OCI-LY3 (cell line): Measurements from ENCODE around the gene LIPE.

ENCODE experiments used
- H2AFZ ChIP-seq: fragments of 200-600, 300-600 bp; shearing (Covaris generic); 2 replicates; pipeline ENCODE4 v1.6.0; 2014; ENCODE audit warnings: antibody characterized with exemption, low read depth, low read length
- H3K27ac ChIP-seq: fragments of 200-600, 300-600 bp; sonication (generic); 2 replicates; pipeline ENCODE4 v1.5.1; 2014; ENCODE audit warnings: mild to moderate bottlenecking, low read length, moderate library complexity, mixed read lengths
- H3K27me3 ChIP-seq: fragments of 200-600, 300-600 bp; sonication (generic); 2 replicates; pipeline ENCODE4 v1.6.1; 2014; ENCODE audit warnings: low read depth, low read length, mixed read lengths
- H3K36me3 ChIP-seq: fragments of 200-600, 300-600 bp; sonication (generic); replicated peaks from 2 replicates; pipeline ENCODE3; 2014; ENCODE audit warnings: low read depth, low read length, mixed read lengths
- H3K4me1 ChIP-seq: fragments of 300-600, 200-600 bp; sonication (generic); 2 replicates; pipeline ENCODE4 v1.6.1; 2014; ENCODE audit warnings: low read length, mixed read lengths
- H3K4me2 ChIP-seq: fragments of 200-600, 300-600 bp; sonication (generic); 2 replicates; pipeline ENCODE4 v1.6.1; 2014; ENCODE audit warnings: low read length, mixed read lengths
- H3K4me3 ChIP-seq: fragments of 300-600, 200-600 bp; sonication (generic); 2 replicates; pipeline ENCODE4 v1.5.1; 2014; ENCODE audit warnings: antibody characterized with exemption, mild to moderate bottlenecking, low read length, moderate library complexity
- H3K79me2 ChIP-seq: fragments of 300-600, 200-600 bp; shearing (Covaris generic); 2 replicates; pipeline ENCODE4 v1.6.1; 2014; ENCODE audit warnings: mild to moderate bottlenecking, low read length, mixed read lengths
- H3K9ac ChIP-seq: fragments of 300-600, 200-600 bp; shearing (Covaris generic); 2 replicates; pipeline ENCODE4 v1.6.0; 2014; ENCODE audit warnings: mild to moderate bottlenecking, low read length, moderate library complexity
- H3K9me3 ChIP-seq: fragments of 200-600, 300-600 bp; shearing (Covaris generic); 2 replicates; pipeline ENCODE4 v1.6.1; 2014; ENCODE audit warnings: low read length, mixed read lengths; ENCODE audit not compliant: insufficient read depth
- H4K20me1 ChIP-seq: fragments of 200-600, 300-600 bp; sonication (generic); 2 replicates; pipeline ENCODE4 v1.6.1; 2016; ENCODE audit warnings: low read length, mixed read lengths; ENCODE audit not compliant: insufficient read depth
- CTCF ChIP-seq: fragments of 200-600, 300-600 bp; sonication (generic); IDR thresholded peaks from 2 replicates; pipeline ENCODE4 v1.5.1; 2014; ENCODE audit warnings: antibody characterized with exemption, low read length, low read depth
- EZH2phosphoT487 ChIP-seq: fragments of 200-600 bp; shearing (Covaris generic); IDR thresholded peaks from 2 replicates; pipeline ENCODE4 v1.6.1; 2018; ENCODE audit warnings: antibody characterized with exemption, mixed run types, low read depth

LIPE gene, protein sequence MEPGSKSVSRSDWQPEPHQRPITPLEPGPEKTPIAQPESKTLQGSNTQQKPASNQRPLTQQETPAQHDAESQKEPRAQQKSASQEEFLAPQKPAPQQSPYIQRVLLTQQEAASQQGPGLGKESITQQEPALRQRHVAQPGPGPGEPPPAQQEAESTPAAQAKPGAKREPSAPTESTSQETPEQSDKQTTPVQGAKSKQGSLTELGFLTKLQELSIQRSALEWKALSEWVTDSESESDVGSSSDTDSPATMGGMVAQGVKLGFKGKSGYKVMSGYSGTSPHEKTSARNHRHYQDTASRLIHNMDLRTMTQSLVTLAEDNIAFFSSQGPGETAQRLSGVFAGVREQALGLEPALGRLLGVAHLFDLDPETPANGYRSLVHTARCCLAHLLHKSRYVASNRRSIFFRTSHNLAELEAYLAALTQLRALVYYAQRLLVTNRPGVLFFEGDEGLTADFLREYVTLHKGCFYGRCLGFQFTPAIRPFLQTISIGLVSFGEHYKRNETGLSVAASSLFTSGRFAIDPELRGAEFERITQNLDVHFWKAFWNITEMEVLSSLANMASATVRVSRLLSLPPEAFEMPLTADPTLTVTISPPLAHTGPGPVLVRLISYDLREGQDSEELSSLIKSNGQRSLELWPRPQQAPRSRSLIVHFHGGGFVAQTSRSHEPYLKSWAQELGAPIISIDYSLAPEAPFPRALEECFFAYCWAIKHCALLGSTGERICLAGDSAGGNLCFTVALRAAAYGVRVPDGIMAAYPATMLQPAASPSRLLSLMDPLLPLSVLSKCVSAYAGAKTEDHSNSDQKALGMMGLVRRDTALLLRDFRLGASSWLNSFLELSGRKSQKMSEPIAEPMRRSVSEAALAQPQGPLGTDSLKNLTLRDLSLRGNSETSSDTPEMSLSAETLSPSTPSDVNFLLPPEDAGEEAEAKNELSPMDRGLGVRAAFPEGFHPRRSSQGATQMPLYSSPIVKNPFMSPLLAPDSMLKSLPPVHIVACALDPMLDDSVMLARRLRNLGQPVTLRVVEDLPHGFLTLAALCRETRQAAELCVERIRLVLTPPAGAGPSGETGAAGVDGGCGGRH

DNA sequence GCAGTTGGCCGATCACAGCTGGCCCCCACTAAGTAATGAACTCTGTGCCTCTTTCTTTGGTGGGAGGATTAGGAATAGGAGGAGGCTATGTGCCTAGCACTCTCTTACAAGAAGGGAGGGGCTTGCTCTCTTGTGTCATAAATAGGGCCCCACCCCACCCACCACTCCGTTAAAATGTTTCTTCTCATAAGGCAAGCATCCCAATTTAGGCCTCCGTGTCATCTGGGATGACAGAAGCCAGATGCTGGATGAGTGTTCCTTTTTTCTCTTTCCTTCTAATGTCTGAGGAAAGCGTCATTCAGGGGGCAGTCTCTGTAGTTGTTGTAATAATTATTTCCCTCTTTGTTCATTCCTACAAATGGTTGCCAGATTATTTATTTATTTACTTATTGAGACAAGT lies at the start of gene LIPE:
Gene LIPE, minus strand, starts transcription at position 76 of the 400 bp plus-strand sequence. CDS start 239 bp downstream, outside the sequence.
- H2AFZ ChIP-seq, result no peak within 1 kb of the TSS
- H3K27me3 ChIP-seq, result no peaks in the 10 kb centered on the region; the same call in 1 of the 2 replicates
- no peak within 1 kb of the TSS for H3K9ac ChIP-seq
- no peak for TF ChIP-seq EZH2phosphoT487
- TF ChIP-seq CTCF, result no peak
- H3K79me2 ChIP-seq, result peaks cover 6% of the 10 kb centered on the region; the same call in 1 of the 2 replicates
- H3K36me3 ChIP-seq, result no peaks in the 10 kb centered on the region
- peaks cover 4% of the 10 kb centered on the region; the same call in 1 of the 2 replicates for H3K4me1 ChIP-seq
- no peak within 1 kb of the TSS for H3K4me3 ChIP-seq
- no peak within 1 kb of the TSS for H3K27ac ChIP-seq
- no peaks in the 10 kb centered on the region for H3K9me3 ChIP-seq
- no peak within 1 kb of the TSS for H3K4me2 ChIP-seq
- H4K20me1 ChIP-seq, result no peaks in the 10 kb centered on the region

GRCh38 chr19:42475366-42475765 lies 48.2 kb upstream of the LIPE start:
- no peak overlapping the region for H3K27ac ChIP-seq
- H3K4me3 ChIP-seq, result no peak overlapping the region
- peaks cover 6% of the 10 kb centered on the region; the same call in 1 of the 2 replicates for H3K27me3 ChIP-seq
- no peak overlapping the region for H3K4me2 ChIP-seq
- no peaks in the 10 kb centered on the region for H3K36me3 ChIP-seq
- no peaks in the 10 kb centered on the region for H3K79me2 ChIP-seq
- no peaks in the 10 kb centered on the region for H3K9me3 ChIP-seq
- H3K4me1 ChIP-seq, result peaks cover 2% of the 10 kb centered on the region; the same call in 1 of the 2 replicates
- no peak overlapping the region for H3K9ac ChIP-seq
- no peak overlapping the region for H2AFZ ChIP-seq
- no peaks in the 10 kb centered on the region for H4K20me1 ChIP-seq
- TF ChIP-seq EZH2phosphoT487 (no peak), CTCF (no peak)

GRCh38 chr19:42474743-42475142 lies 47.6 kb upstream of the LIPE start:
- Histone ChIP-seq H3K9ac (no peak overlapping the region), H2AFZ (no peak overlapping the region), H3K4me2 (no peak overlapping the region), H3K4me3 (no peak overlapping the region), H3K79me2 (no peaks in the 10 kb centered on the region), H3K36me3 (no peaks in the 10 kb centered on the region), H4K20me1 (no peaks in the 10 kb centered on the region), H3K9me3 (no peaks in the 10 kb centered on the region), H3K27me3 (peaks cover 6% of the 10 kb centered on the region; the same call in 1 of the 2 replicates), H3K4me1 (no peaks in the 10 kb centered on the region), H3K27ac (no peak overlapping the region)
- TF ChIP-seq EZH2phosphoT487, result no peak
- no peak for TF ChIP-seq CTCF

DNA sequence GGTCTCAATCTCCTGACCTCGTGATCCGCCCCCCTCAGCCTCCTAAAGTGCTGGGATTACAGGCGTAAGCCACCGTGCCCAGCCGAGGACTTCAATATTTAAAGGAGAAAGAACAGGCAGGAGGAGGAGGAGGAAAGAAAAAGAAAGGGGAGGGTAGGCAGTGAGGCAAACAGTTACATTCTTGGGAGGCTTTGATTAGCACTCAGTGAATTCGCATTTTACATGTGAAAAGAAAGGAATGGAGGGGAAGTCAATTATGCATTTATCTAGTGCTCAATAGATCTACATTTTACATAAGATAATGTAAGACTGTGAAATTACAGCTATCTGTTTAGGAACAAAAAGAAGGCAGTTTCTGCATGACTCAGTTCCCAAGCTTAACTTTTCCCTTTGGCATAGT lies 46.5 kb upstream of the LIPE start:
- Histone ChIP-seq H3K9ac (no peak overlapping the region), H3K27me3 (0 out of 2 replicates have a peak, but pooled peaks cover 3% of the 10 kb centered on the region), H3K36me3 (no peaks in the 10 kb centered on the region), H3K4me1 (no peaks in the 10 kb centered on the region), H4K20me1 (no peaks in the 10 kb centered on the region), H2AFZ (no peak overlapping the region), H3K4me3 (no peak overlapping the region), H3K27ac (no peak overlapping the region), H3K9me3 (no peaks in the 10 kb centered on the region), H3K4me2 (no peak overlapping the region), H3K79me2 (no peaks in the 10 kb centered on the region)
- no peak for TF ChIP-seq CTCF
- TF ChIP-seq EZH2phosphoT487, result no peak
